ENCODE data around the gene FBXL17.

Gene FBXL17

DNA sequence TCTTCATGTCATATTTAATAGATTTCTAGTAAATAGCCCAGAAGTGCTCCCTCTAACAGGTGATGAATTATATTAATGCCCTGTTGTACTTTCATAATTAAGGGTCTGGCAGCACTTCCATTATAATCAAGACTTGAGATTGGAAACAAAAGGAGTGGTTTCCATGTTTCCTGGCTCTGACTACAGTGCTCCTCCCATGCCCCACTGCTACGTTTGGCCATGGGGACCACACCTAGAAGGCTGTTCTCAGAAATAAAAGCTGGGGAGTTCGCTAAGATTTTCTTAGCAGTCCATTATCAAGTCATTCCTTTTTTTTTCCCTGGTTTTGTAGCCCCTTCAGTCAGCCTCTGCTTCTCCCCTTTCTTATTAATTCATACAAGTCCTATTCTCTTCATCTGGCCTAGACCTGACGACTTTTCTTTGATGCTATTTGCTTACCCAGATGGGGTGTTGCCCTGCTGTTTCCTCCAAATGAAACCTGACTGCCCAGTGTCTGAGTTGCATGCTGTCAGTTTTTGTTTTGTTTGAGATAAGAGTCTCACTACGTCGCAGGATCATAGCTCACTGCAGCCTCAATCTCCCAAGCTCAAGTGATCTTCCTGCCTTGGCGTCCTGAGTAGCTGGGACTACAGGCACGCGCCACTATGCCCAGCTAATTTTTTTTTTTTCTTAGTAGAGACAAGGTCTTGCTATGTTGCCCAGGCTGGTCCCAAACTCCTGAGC, 399.0 kb downstream of the FBXL17 start:
- DNase-seq: no peak

- DNase-seq: no peak
These were observed 400.8 kb downstream of the FBXL17 start for GRCh38 chr5:107980923-107981692.

- DNase-seq: no peak
These were observed 402.0 kb downstream of the FBXL17 start for GRCh38 chr5:107979900-107980299.

GRCh38 chr5:107979291-107979690, 402.6 kb downstream of the FBXL17 start:
- peak; percentile 60 to 75 for DNase-seq

DNA sequence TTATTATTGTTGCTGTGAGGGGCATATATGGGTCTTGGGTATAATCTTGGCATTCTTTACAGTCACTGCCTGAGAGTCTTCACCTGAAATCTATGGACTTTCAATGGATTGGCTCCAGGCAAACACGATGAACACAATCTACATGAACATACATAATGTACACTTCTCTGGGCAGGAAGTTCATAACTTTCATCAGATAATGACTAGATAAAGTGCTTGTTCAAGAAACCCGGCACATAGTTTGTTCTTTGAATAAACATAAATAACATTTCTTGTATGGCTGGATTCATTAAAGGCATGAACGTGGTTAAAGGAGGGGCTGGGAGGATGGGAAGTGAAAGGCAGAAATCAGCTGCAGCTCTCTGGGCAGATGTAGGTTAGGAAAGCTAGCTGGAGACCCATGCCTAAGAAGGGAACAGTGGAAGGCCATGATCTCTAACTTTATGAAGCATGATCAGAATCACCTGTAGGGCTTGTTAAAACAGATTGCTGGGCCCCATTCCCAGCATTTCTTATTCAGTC, 404.3 kb downstream of the FBXL17 start:
- DNase-seq: no peak

GRCh38 chr5:107975568-107975967, 406.3 kb downstream of the FBXL17 start:
- no peak for DNase-seq

DNA sequence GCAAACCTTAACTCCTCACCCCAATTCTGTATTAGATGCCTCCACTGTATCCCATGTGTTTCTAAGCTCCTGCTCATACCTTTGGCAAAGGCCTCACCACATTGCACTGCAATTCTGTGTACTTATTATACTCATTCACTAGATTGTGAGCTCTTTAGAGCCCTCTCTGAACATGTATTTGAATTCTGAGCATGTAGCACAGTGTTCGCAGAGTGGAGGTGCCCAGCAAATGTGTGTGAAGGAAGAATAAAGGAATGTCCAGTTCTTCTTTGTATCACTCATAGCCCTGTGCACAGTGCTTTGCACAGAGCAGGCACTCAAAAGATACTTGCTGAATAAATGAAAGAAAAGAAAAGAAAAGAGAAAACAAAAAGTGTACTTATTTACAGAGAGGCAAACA, 410.1 kb downstream of the FBXL17 start:
- no peak for DNase-seq

- DNase-seq: no peak
These were observed 412.1 kb downstream of the FBXL17 start for GRCh38 chr5:107969847-107970246.

DNA sequence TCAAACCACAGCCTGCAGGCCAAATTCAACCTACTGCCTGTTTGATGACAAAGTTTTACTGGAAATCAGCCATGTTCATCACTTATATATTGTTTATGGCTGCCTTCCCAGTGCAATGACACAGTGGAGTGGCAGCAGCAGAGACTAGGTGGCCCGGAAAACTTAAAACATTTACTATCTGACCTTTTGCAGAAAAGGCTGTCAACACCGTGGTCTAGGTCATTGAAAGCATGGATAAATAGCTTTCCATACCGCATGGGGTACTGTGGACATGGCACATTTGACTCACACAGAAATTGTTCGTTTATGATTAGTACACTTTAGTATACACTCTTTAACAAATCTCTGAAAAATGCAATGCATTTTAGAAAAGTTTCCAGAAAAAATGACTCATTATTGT, 412.9 kb downstream of the FBXL17 start:
- DNase-seq: no peak

GRCh38 chr5:107968406-107968843, 413.5 kb downstream of the FBXL17 start:
- DNase-seq: no peak

DNA sequence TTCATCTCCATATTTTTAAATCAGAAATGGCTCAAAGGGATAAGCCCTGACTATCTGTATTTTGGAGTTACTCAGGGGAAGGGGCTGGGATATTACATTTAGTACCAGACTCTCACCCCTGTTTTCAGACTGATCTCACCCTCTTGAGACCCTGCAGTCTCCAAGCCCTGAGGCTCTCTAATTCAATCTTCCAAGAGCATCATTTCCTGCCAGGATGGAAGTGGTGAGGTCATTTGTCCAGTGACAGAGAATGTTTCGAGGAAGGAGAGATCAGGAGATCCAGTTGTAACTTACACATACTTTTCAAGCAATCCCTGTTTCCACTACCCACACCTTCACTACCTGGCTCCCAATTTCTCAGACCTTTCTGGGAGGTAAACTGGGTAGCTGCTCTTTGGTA, 415.7 kb downstream of the FBXL17 start:
- DNase-seq: no peak

DNA sequence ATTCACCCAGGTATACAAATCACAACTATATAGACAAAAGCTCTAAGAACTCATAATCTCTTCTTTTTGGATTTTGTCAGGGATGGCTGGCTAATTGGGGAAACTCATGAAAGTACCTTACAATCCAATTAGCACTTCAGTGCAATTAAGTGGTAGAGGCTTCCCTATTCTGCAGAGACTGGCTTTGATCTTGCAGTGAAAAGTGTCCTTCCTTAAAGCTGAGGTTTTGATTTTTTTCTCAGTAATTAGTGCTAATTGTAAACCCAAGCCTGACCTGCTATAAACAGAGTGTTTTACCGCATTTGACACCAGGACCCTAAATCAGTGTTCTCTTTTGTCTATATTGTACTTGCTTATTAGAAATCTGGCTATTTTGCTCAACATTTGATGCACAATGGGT, 417.2 kb downstream of the FBXL17 start:
- no peak for DNase-seq

GRCh38 chr5:107959573-107960279, 422.2 kb downstream of the FBXL17 start:
- no peak for DNase-seq

DNA sequence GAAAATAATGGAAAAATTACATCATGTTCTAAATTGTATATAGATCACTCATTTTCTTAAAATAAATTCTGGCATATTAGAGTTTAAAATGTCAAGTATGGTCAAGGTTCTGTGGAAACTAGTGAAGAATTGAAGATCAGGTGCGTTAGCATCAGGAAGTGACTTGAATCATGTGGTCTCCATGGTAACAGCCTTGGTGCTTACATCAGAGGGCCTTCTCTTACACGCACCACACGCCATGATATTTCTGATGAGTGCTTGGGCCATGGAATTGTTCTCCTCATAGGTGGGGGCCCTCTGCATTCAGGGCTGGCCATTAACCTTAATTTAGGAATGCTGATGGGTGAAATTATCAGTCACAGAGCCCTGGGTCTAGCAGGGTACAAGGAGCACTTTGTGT, 423.0 kb downstream of the FBXL17 start:
- DNase-seq: no peak

GRCh38 chr5:107958432-107958831, 423.5 kb downstream of the FBXL17 start:
- no peak for DNase-seq

DNA sequence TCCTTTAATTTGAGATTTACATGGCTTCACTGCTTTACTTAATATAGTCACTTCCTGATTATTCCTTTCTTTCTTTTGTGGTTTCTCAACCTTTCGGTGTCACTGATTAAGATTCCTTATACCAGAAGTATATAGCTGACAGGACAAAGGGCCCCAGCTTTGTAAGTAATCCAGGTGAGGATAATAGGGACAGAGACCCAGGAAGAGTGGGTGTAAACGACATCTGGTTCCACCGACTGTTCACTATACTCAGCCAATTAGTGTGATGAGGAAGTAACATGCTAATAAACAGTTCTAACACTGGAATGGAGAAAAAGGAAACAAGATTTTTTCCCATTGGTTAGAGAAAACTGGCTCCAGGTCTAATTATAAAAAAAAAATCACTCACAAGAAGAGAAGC, 424.8 kb downstream of the FBXL17 start:
- no peak for DNase-seq

GRCh38 chr5:107955321-107955720, 426.6 kb downstream of the FBXL17 start:
- DNase-seq: no peak

- no peak for DNase-seq
These were observed 427.6 kb downstream of the FBXL17 start for GRCh38 chr5:107954254-107954653.

- DNase-seq: no peak
These were observed 429.4 kb downstream of the FBXL17 start for GRCh38 chr5:107952450-107952849.

DNA sequence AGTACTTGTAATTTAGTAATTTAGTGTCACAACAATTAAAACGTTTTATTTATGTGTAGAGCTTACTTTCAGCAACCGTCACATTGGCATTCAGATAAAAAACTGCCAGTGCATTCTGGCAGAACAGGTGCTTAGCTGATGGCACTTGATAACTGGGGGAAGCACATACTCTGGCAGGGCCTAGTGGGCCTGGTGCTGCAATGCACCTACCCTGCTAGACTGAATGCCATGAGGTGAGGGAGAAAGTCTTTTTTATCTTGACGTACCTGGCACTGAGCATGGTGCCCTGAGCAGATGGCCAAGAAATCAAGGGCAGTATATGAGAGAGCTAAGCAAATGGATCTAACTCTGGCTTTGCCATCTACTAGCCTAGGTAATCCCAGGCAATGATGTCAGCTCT, 430.6 kb downstream of the FBXL17 start:
- DNase-seq: no peak

- DNase-seq: no peak
These were observed 431.1 kb downstream of the FBXL17 start for GRCh38 chr5:107950776-107951175.

DNA sequence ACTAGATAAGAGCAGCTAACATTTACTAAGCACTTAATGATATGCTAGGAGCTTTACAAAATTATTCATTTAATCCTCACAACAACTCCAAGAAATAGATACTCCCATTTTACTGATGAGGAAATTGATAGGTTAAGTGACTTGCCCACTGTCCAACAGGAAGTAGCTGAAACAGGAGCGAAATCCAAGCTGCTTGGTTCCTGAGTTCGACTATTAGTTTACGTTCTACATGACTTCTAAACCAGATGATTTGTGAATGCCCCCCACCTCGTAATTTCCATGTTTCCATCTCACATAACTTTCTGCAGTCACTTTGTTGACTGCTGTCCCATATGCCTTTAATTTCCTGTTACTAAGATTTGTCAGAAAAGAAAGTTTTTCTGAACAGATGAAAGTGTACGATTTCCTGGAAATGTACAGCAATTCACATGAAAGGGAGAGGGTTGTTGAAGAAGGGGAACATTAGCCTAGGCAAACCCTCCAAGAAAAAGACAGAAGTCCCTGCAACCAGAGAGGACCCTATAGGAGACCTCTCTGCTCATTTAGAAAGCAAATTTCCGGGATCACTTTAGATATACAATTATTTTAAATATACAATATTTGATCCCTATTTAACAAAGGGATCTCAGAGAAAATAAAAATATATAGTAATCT, 432.1 kb downstream of the FBXL17 start:
- no peak for DNase-seq

- peak in 1 of 2 experiments; percentile 36 for DNase-seq
These were observed 433.5 kb downstream of the FBXL17 start for GRCh38 chr5:107948377-107948776.

All from NCI-H446 (cell line).